GM12865 (cell line): ENCODE data around the gene ISYNA1.

Experiments
- DNase-seq: peaks from one replicate; pipeline ENCODE4 v3.0.0; 2010; ENCODE audit warnings: low read depth
- H3K4me3 ChIP-seq: 2 replicates; pipeline ENCODE4 v1.5.1; 2011; ENCODE audit warnings: mild to moderate bottlenecking, low read depth, low read length, control low read depth
- CTCF ChIP-seq: IDR thresholded peaks from 2 replicates; pipeline ENCODE4 v1.5.1; 2011; ENCODE audit warnings: low read length, control low read depth, low read depth, inconsistent platforms; ENCODE audit not compliant: insufficient read depth; ENCODE audit errors: missing control alignments

The ISYNA1 gene

GRCh38 chr19:18437491-18438330, at the start of gene ISYNA1:
Gene ISYNA1, minus strand, starts transcription at chr19:18438133. Its CDS starts 154 bp downstream, at chr19:18437979.
- no peak for TF ChIP-seq CTCF
- no peak for DNase-seq
- peak within 1 kb of the TSS; percentile 63 for H3K4me3 ChIP-seq

- H3K4me3 ChIP-seq = no peak overlapping the region
- TF ChIP-seq CTCF = no peak
- no peak for DNase-seq
Measured at GRCh38 chr19:18486746-18487145, 48.8 kb upstream of the ISYNA1 start.

- no peak for TF ChIP-seq CTCF
- DNase-seq = no peak
- no peak overlapping the region for H3K4me3 ChIP-seq
Measured at GRCh38 chr19:18484992-18485391, 47.1 kb upstream of the ISYNA1 start.

- DNase-seq = no peak
- no peak for TF ChIP-seq CTCF
- no peak overlapping the region for H3K4me3 ChIP-seq
Measured at GRCh38 chr19:18483119-18483890, 45.4 kb upstream of the ISYNA1 start.

- TF ChIP-seq CTCF = no peak
- no peak for DNase-seq
- no peak overlapping the region for H3K4me3 ChIP-seq
Measured at GRCh38 chr19:18481505-18482222, 43.7 kb upstream of the ISYNA1 start.

- DNase-seq = no peak
- no peak overlapping the region for H3K4me3 ChIP-seq
- no peak for TF ChIP-seq CTCF
Measured at GRCh38 chr19:18480006-18480691, 42.2 kb upstream of the ISYNA1 start.
